SKM-1 (cell line): ENCODE measurements around the gene PSMA8.
A peak's percentile ranks its signal among the peaks of the same experiment; 100 is the strongest.
"Not testable (repeated sequence)": the region's sequence is repeated elsewhere in the genome, so short reads cannot be mapped to it uniquely, and the experiment has no call there.

ENCODE experiments used
- DNase-seq: peaks from one replicate; lab custom pipeline; 2025; ENCODE audit not compliant: unreplicated experiment; lab: John Stamatoyannopoulos, UW

PSMA8 gene

DNA sequence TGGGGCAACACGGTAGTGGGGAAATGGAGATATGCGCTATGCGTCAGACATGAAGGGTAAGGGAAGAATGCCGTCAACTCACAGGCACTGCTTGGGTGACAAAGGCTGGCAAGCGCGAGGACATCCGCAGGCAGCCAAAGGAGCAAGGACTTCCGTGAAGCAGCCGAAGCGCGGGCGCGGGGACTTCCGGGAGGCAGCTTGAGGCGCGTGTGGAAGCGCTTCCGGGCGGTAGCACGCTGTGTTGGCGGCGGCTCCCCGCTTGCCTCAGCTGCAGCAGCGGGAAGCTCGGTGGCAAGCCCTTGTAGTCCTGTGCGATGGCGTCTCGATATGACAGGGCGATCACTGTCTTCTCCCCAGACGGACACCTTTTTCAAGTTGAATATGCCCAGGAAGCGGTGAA is at the start of gene PSMA8:
PSMA8 (plus strand) TSS at position 218 of the 400 bp plus-strand sequence; CDS start at position 315, 97 bp downstream.
- DNase-seq: no peak

DNA sequence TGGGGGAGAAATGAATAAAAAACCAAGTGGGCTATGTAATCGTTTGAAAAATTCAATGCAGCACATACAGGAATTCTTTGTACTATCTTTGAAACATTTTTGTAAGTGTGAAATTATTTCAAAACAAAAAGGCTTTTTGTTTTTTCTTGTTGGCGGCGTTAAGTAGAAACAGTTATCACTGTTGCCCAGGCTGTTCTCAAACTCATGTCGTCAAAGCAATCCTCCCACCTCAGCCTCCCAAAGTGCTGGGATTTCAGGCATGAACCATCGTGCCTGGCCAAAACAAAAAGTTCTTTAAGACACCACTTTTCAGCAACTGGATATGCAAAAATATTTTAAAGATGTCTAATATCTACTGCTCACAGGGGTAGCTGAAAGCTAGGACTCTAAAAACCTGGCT is 48.6 kb upstream of the PSMA8 start:
- DNase-seq: no peak

DNA sequence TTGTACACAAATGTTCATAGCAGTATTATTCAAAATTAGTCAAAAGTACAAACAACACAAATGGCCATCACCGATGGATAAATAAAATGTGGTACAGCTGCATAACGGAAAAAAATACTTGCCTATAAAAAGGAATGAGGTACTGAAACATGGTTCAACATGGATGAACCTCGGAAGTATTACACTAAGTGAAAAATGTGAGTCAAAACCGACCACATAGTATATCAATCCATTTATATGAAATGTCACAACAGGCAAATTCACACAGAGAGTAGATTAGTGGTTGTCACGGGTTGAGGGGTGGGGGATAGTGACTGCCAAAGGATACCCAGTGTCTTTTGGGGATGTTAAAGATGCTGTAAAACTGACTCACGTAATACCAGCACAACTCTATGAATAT is 46.7 kb upstream of the PSMA8 start:
- DNase-seq: no peak

DNA sequence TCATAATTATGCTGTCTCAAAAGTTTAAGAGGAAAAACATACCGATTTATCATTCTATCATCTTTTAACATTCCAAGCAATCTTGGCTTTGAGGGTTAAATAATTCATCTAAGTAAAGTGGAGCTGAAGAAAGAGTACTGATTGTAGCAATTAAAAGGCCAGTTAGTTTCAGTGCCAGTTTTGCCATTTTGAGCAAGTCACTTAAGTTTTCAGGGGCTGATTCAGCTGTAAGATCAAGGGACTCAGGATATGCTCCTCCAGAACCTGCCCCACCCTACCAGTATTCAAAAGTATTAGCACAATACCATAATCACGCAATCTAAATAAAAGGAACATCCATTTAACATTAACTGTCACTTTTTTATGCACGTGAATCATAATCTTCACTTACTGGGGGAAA is 45.2 kb upstream of the PSMA8 start:
- DNase-seq: no peak

DNA sequence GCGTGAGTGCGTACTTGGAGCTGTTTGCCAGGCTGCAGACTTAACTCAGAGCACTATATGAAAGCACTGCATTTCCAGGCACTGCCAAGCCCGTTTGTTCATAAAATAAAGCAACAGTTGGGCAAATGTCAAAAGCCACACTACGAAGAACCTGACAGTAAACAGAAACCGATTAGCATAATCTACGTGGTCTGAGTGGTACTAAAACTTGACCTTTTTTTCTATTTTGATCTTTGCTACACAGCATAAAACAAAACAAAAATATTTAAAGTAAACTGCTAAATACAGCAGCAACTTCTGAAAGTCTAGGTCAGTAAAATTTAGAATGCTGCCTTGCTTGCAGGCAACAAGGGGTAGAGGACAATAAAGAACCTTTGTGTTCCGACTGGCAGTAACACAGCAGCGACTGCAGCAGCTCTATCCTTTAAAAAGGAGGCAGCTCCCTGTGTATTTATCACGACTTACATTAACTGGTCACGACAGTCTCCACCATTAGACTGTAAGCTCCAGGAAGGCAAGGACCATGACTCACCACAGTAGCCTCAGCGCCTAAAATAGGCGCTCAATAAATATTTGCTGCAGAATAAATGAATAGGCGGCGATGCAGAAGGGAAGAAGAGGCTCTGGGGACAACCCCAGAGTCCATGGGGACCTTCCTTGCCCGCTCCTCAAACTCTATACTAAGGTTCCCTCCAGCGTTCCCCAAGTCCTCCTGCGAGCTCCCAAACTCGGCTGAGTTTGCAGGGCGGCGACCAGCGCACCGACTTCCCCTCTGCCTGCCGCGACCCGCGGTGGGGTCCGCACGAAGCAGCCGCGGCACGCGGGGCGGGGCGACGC is 44.2 kb upstream of the PSMA8 start:
- DNase-seq: no peak

DNA sequence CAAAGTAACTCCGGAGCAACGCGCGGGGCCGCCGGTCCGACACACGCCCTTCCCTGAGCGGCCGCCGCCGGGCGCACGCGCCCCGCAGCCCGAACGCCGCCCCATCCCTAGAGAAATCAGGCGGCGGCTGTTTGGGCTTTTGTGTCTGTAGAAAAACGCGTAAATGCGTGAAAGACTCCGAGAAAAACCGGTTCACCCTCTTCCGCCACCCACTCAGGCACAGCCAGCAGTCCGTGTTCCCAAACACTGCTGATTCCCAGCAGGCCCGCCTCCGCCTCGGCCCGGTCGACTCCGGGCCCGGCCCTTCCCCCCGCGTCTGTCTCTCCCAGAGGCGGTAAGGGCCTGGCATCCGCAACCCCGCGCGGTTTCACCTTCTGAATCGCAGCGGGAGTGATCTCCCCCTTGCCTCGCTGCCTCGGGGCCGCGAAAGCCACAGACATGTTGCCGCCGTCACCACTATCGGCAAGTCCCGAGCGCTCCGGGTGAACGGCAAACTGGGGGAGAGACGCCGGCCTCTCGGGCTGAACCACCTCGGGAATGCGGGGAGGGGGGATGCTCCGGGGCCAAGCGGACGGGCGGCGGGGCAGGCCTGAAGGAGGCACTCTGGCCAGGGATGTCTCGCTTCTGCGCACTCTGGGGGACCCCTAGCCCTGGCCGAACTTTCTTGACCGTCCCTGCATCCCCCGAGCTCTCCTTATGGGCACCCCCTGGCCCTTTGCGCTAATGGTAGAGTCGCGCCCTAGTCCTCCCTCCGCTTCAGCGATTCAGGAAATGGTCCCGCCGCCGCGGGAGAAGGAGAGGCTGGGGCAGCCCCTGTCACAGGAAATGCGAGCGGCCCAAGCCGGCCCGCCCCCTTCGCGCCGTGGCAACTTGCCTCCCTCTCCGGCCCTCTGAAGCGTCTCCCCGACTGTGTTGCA is 43.3 kb upstream of the PSMA8 start, which contains the start of gene SS18:
SS18 (minus strand) TSS at position 484 of the 917 bp plus-strand sequence; CDS start at position 440, 44 bp downstream.
- DNase-seq: peak; percentile 88

DNA sequence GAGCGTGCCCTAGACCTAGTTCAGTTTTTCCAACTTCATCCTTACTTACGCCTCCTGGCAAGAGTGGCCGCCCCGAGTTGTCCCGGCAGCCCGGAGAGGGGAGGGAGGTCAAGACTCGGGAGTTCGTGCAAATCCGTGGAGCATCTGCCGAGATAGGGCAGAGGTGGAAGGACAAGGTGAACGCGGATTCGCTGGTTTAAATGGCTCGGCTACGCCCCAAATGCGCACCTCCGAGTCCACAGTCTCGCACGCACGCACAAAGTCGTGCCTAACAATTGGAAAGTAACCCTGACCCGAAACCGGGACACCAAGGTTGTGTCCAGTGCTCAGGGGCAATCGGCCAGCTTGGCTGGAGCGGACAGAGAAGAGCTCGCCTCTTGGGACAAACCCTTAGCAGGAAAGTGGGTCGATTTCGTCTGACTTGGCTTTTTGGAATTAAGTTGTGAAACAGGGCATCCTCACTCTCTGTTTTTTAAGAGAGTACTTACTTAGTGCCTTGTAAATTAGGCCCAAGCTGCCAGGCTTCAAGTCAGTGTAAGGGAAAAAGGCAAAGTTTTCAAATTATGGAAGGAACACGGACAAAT is 42.5 kb upstream of the PSMA8 start:
- DNase-seq: peak; percentile 83

DNA sequence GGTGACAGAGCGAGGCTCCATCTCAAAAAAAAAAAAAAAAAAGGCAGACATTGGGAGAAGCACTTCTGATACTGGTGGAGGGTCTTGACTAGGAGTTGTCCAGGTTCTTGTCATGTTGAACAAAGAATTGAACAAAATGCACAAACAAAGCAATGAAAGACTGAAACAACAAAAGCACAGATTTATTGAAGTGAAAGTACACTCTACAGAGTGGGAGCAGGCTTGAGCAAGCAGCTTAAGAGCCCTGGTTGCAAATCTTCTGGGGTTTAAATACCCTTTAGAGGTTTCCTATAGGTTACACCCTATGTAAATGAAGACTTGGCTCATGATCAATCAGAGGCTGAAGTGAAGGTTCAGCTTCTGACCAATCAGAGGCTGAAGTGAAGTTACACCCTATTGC is 36.8 kb upstream of the PSMA8 start:
- DNase-seq: no peak

DNA sequence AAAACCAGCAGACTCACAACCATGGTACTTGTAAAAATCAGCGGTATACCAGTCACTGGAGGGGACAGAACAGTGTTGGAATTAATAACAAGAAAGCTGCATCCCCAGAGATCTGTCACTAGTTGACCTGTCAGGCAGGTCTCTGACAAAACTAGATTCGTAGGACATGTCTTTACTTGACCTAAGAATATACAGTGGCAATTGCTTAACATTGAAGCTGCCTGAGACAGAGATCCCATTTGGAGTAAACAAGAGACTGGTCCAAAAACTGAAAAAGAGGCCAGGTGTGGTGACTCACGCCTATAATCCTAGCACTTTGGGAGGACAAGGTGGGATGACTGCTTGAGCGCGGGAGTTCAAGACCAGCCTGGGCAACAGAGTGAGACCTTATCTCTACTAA is 36.1 kb upstream of the PSMA8 start:
- DNase-seq: no peak

DNA sequence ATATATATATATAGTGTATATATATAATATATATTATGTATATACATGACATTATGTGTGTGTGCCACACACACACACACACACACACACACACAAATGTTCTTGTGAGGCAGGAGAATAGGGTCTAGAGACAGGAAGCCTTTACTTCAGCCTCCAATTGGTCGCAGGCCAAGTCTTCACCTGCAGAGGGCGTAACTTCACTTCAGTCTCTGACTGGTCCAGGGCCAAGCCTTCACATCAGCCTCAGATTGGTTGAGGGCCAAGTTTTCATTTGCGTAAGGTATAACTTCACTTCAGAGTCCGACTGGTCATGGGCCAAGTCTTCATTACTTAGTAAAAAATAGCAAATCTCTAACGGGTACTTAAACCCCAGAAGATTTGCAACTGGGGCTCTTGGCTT is 30.1 kb upstream of the PSMA8 start:
- no peak for DNase-seq

DNA sequence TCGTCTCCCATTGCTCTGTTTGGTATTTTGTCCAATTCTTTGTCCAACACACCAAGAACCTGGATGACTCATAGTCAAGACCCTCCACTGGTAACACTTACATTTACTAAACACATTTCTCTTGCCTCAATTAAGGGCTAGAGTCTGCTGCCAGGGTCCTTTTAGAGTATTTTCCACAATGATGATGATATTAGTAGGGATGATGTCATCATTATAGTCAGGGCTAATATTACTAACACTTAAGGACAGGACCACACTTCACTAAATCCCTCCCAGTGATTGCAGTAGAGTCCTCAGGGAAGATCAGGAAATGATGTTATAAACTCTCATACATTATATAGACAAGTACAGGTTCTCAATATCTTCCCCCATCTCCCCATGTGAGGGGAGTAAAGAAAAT is 29.6 kb upstream of the PSMA8 start:
- no peak for DNase-seq

DNA sequence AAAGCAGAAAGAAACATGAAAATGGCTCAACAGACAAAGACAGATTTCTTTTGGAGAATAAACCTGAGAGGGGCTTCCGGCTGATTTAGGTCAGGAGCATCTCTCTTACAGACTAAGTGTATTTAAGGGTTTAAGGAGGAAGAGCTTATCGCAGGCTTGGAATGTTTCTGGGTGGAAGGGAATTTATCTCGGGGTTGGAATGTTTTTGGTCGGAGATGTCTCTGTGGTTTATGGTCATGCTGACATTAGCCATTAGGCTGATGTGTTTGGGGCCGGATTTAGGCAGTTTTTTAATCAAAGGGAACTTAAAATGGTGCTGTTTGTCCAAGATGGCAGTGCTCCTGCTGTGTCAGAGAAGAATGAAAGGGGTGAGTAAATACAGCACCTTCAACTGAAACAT is 14.4 kb upstream of the PSMA8 start:
- no peak for DNase-seq

DNA sequence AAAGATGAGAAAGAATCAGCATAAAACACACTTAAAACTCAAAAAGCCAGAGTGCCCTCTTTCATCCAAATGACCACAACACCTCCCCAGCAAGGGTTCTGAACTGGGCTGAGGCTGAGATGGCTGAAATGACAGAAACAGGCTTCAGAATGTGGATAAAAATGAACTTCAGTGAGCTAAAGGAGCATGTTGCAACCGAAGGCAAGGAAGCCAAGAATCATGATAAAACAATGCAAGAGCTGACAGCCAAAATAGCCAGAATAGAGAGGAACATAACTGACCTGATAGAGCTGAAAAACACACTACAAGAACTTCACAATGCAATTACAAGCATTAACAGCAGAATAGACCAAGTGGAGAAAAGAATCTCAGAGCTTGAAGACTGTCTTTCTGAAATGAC is 12.2 kb upstream of the PSMA8 start:
- no peak for DNase-seq

DNA sequence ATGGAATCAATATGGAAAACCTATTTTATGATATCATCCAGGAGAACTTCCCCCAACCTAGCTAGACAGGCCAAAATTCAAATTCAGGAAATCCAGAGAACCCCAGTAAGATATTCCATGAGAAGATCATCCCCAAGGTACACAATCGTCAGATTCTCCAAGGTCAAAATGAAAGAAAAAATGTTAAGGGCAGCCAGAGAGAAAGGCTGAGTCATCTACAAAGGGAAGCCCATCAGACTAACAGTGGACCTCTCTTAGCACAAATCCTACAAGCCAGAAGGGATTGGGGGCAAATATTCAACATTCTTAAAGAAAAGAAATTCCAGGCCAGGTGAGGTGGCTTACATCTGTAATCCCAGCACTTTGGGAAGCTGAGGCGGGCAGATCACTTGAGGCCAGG is 11.7 kb upstream of the PSMA8 start:
- not testable (repeated sequence) for DNase-seq

DNA sequence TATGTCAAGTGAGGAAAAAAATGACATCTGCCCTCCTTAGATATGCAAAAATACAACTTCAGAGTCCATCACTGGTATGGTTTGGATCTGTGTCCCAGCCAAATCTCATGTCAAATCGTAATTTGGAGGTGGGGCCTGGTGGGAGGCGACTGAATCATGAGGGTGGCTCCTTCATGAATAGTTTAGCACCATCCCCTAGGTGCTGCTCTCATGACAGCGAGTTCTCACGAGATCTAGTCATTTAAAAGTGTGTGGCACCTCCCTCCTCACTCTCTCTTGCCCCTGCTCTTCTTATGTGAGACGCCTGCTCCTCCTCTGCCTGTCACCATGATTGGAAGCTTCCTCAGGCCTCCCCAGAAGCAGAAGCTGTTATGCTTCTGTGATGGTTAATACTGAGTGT is 5.9 kb upstream of the PSMA8 start:
- DNase-seq: no peak

DNA sequence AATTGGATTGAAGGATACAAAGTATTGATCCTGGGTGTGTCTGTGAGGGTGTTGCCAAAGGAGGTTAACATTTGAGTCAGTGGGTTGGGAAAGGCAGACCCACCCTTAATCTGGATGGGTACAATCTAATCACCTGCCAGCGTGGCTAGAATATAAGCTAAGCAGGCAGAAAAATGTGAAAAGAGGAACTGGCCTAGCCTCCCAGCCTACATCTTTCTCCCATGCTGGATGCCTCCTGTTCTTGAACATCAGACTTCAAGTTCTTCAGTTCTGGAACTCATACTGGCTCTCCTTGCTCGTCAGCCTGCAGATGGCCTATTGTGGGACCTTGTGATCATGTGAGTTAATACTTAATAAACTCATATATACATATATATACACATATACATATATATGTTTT is 5.5 kb upstream of the PSMA8 start:
- not testable (repeated sequence) for DNase-seq

DNA sequence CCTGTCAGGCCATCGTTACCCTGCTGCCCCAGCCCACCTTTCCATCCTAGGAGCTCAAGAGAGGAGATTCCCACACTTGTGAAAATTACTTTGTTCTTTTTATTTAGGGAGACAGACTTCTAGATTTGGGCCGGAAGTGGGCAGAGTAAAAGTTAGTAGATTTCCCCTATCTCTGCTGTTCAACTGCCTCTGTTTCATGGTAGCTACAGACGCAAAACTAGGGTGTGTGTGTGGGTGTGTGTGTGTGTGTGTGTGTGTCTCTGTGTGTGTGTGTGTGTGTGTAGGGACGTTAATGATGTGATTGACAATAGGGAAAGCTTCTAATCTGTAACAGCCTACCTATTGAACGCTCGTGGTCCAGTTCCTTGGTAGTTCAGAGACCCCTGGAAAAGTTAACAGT is 438 bp downstream of the PSMA8 start:
- DNase-seq: no peak

DNA sequence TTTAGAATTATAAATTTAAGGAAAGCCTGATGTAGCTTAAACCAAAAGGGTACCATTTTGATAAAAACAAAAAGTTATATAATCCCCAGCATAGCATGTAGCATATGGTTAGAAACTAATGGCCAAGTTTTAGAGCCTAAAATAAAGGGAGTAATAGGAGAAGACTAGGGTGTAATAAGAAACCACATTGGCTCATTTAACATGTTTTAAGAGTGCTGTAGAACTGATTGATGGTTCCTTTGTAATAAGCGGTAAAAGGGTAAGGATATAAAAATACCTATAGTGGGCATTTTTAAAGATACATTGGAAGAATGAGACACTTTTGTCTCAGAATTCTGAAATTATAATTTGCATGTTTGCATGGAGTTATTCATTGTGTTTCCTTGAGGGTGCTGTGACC is 1.9 kb downstream of the PSMA8 start:
- no peak for DNase-seq

DNA sequence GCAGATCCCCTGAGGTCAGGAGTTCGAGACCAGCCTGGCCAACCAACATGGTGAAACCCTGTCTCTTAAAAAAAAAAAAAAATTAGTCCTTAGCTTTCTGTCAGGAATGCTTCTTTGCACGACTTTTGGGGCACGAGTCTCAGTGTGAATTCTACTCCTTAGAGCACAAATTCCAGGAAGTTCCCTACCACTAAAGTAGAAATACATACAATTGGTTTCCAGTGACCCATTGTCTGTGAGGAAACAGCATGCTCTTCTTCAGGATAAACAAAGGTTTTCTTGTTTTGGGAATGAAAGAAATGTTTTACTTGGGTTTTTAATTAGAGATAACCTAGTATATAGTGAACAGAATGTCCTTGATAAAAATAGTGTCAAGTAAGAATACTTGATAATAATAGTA is 23.7 kb downstream of the PSMA8 start:
- DNase-seq: no peak

DNA sequence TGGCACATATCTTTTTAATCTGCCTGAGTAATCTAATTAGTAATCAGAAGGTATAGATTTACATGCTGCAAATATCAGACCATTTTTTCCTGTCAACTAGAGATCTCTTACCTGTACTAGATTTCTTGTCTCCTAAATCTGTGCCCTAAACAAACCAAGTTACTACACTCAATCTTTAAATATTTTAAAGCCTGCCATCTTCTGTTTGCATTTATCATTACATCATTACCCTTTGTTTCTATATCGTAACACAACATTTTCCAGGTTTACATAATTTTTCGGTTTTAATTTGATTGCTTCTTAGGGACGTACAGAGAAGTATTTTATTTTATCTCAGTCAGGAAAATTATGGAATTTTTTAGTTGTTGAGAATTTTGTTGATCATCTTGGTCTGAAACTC is 25.7 kb downstream of the PSMA8 start:
- no peak for DNase-seq

DNA sequence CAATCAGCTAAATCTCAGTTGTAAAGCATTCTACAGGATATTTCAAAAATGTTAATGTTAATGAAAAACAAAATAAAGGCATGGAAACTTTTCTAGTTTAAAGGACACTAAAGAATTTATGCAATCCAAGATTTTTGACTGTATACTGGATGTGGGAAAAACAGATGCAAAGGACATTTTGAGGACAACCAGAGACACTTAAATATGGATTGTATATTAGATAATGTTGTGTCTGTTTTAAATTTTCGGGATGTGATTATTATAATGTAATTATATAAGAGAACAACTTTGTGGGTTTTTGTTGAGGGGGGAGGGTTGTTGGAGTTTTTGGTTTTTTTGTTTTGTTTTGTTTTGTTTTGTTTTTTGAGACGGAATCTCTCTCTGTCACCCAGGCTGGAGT is 30.9 kb downstream of the PSMA8 start:
- DNase-seq: no peak

DNA sequence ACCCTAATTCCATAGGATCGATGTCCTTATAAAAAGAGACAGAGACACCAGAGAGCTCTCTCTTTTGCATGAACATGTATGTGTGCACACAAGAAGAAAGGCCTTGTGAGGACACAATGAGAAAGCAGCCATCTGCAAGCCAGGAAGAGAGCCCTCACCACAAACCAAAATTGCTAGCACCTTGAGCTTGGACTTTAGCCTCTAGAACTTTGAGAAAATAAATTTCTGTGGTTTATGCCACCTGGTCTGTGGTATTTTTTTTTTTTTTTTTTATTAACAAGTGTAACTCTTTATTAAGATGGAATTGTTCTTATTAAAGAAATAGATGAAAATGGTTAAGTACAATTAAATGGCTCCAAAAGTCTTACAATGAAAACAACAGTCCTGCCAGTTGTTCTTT is 33.9 kb downstream of the PSMA8 start:
- not testable (repeated sequence) for DNase-seq
